ENCODE measurements around the gene CHMP3. TPM values are rescaled to one million over a fixed set of nuclear protein-coding genes. Genes with fewer than 3 reads are reported as not detected.

Gene CHMP3
- total RNA-seq, 1 donor from 2014 or later, result 37.9 TPM

DNA sequence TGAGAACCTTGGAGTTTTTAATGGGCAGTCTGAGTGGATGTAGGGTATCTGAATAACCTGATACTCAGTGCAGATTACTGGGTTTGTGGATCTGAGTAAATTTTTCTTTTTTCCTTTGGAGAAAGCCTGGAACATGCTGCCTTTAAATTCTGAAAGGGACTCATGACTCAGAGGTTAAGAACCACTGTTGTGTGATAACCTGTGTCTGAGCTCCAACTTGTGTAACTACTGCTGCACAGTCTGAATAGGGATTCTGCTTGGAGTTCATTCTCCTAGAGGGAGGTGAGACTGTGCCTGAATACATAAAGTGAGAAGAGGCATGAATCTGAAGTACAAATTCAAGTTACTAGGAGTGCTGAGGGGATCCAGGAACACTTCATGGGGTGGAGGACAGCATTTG lies 85.9 kb downstream of the CHMP3 start:
- peak; percentile 26 for DNase-seq (ENCODE audit: low read depth)
- TF ChIP-seq, protein P1, sequence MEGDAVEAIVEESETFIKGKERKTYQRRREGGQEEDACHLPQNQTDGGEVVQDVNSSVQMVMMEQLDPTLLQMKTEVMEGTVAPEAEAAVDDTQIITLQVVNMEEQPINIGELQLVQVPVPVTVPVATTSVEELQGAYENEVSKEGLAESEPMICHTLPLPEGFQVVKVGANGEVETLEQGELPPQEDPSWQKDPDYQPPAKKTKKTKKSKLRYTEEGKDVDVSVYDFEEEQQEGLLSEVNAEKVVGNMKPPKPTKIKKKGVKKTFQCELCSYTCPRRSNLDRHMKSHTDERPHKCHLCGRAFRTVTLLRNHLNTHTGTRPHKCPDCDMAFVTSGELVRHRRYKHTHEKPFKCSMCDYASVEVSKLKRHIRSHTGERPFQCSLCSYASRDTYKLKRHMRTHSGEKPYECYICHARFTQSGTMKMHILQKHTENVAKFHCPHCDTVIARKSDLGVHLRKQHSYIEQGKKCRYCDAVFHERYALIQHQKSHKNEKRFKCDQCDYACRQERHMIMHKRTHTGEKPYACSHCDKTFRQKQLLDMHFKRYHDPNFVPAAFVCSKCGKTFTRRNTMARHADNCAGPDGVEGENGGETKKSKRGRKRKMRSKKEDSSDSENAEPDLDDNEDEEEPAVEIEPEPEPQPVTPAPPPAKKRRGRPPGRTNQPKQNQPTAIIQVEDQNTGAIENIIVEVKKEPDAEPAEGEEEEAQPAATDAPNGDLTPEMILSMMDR (conservative IDR thresholded peaks at IDR 0.05; ENCODE audit: low read depth, low read length), result no peak
- H3K4me3 ChIP-seq (ENCODE audit: low read depth, low read length), result no peak overlapping the region

DNA sequence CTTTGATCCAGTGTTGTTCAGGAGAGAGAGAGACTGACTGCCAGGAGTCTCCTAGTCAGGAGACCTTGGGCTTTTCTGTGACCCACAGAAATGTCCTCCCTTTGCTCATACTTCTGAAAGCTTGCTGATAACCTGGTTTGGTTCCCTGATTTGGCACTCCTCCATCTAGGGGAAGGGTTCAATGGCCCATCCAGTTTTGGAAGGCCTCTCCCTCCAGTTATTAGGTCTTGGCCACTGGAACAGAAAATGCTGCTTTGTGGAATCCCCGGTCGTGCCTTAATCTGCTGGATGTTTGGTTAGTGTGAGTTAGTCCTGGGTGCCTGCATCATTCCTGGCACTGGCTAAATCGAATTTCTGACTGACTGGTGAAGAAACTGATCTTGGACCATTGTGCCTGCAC lies 86.3 kb downstream of the CHMP3 start:
- DNase-seq (ENCODE audit: low read depth), result peak; percentile 4
- H3K4me3 ChIP-seq (ENCODE audit: low read depth, low read length), result no peak overlapping the region
- TF ChIP-seq, protein P1 (conservative IDR thresholded peaks at IDR 0.05; ENCODE audit: low read depth, low read length), result no peak

DNA sequence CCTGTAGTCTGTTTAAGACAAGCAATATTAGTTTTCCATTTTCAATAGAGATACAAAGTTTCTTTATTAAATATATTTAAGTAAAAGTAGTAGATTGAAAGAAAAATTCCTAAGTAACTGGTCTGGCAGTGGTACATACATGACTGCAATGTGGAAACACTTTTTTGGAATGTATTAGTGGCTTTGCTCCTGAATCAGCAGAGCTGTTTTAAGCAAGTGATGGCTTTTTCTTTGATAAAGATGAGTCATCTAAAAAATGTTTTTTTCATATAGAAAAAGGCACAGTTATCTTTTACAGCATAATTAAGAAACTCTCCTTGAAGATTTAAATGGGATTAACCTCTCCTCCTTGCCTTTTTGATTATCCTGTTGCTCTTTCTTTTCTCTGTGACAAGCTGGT lies 87.2 kb downstream of the CHMP3 start:
- TF ChIP-seq, protein P1 (conservative IDR thresholded peaks at IDR 0.05; ENCODE audit: low read depth, low read length), result no peak
- H3K4me3 ChIP-seq (ENCODE audit: low read depth, low read length), result no peak overlapping the region
- DNase-seq (ENCODE audit: low read depth), result no peak

DNA sequence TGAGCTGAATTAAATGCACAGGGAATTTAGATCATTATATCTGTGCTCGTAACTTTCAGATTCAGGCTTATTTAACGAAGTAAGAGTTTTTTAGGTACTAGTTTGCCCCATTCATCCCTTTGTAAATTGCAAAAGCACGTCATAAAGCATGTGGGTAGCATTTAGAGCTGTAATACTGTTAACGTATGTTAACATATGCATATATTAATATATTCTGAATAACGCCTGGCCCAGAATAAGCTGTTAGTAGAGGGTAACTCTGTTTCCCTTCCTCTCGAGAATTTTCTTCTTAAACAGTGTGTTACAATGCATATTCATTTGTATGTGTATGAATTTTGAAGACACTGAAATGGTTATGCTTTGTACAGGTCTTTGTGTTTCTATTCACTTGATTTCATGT lies 91.6 kb downstream of the CHMP3 start:
- no peak overlapping the region for H3K4me3 ChIP-seq (ENCODE audit: low read depth, low read length)
- TF ChIP-seq, protein P1 (conservative IDR thresholded peaks at IDR 0.05; ENCODE audit: low read depth, low read length), result no peak
- DNase-seq (ENCODE audit: low read depth), result no peak

DNA sequence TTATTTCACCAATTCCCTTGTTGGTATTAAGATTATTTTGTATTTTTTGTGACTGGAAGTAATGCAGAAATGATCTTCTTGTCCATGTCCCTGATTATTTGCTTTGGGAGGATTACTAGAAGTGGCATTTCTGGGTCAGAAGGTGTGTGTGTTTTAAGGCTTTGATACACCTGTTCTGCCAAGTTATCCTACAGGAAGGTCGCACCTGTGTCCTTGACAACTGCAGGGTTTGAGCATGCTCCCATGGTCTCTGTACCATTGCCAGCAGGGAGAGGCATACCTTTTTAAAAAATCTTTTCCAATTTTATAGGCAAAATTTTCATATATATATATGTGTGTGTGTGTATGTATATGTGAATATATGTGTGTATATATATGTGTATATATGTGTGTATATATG lies 92.4 kb downstream of the CHMP3 start:
- DNase-seq (ENCODE audit: low read depth), result no peak
- H3K4me3 ChIP-seq (ENCODE audit: low read depth, low read length), result no peak overlapping the region
- TF ChIP-seq, protein P1 (conservative IDR thresholded peaks at IDR 0.05; ENCODE audit: low read depth, low read length), result no peak

DNA sequence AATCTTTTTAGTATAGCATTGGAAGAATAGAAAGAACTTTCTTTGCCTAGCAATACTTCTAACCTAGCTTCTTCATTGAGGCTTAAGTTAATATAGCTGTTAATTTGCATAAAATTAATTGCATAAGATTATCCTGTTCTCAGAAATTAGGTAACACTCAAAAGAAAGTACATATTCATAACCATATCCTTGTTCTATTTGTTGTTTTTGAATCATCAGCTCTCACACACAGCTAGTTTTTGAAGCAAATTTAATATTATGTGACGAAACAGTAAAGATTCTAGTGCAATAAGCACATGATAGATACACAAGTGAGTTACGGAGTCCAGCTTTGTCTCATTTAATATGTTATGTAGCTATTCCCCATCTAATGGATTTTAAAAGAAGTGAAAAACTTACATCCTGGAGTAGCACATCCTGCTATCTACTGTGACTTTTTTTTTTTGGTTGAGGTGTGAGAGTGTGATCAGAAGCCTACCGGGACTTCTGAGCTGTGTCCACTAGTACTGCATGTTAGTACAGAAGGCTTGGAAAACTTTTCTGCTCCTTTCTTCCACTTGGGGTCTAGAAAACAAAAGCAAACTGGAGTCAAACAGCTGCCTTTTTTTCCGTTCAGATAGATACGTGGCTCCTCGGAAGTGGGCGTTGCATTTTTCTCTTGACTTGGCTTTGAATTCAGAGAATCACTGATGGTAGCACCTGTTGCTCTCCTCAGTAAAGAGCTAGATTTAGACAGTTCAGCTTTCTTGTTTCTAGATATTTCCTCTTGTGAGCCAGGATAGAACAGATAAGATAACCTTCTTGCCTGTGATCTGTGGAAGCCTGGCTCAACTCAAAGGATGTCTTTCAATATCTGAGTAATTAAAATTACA lies 94.8 kb downstream of the CHMP3 start:
- H3K4me3 ChIP-seq (ENCODE audit: low read depth, low read length), result no peak overlapping the region
- TF ChIP-seq, protein P1 (conservative IDR thresholded peaks at IDR 0.05; ENCODE audit: low read depth, low read length), result no peak
- DNase-seq (ENCODE audit: low read depth), result no peak

DNA sequence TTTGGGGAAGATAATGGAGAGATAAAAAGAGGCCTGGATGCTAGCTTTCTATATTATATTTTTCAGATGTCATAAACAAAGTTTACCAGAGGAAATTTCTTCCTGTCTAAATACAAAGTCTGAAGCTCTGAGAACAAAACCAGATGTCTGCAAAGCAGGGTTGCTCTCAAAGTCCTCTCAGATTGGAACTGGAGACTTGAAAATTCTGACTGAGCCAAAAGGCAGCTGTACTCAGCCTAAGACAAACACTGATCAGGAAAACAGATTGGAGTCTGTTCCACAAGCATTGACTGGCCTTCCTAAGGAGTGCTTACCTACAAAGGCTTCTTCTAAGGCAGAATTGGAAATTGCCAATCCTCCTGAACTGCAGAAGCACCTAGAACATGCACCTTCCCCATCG lies 96.9 kb downstream of the CHMP3 start:
- H3K4me3 ChIP-seq (ENCODE audit: low read depth, low read length), result no peak overlapping the region
- TF ChIP-seq, protein P1 (conservative IDR thresholded peaks at IDR 0.05; ENCODE audit: low read depth, low read length), result no peak
- no peak for DNase-seq (ENCODE audit: low read depth)

Data from epithelial cell of proximal tubule (primary cell).